Measurements from ENCODE around the gene XIRP1.

The XIRP1 gene

GRCh38 chr3:39187372-39188155 is 4.8 kb downstream of the XIRP1 start:
- no peaks in the 10 kb centered on the region for H4K20me1 ChIP-seq (ENCODE audit: insufficient read depth, low read length, poor library complexity, severe bottlenecking)
- no peak for TF ChIP-seq EZH2phosphoT487 (IDR thresholded peaks at IDR 0.05; ENCODE audit: borderline replicate concordance)
- TF ChIP-seq, protein P1, sequence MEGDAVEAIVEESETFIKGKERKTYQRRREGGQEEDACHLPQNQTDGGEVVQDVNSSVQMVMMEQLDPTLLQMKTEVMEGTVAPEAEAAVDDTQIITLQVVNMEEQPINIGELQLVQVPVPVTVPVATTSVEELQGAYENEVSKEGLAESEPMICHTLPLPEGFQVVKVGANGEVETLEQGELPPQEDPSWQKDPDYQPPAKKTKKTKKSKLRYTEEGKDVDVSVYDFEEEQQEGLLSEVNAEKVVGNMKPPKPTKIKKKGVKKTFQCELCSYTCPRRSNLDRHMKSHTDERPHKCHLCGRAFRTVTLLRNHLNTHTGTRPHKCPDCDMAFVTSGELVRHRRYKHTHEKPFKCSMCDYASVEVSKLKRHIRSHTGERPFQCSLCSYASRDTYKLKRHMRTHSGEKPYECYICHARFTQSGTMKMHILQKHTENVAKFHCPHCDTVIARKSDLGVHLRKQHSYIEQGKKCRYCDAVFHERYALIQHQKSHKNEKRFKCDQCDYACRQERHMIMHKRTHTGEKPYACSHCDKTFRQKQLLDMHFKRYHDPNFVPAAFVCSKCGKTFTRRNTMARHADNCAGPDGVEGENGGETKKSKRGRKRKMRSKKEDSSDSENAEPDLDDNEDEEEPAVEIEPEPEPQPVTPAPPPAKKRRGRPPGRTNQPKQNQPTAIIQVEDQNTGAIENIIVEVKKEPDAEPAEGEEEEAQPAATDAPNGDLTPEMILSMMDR (conservative IDR thresholded peaks at IDR 0.05; ENCODE audit: low read length): no peak
- H3F3A ChIP-seq (ENCODE audit: low read depth): 0 out of 2 replicates have a peak, but pooled peaks cover under 1% of the 10 kb centered on the region
- H3K4me2 ChIP-seq (ENCODE audit: low read depth, low read length, poor library complexity, severe bottlenecking): no peak overlapping the region
- H3K36me3 ChIP-seq (ENCODE audit: insufficient read depth, low read length): no peaks in the 10 kb centered on the region
- no peak overlapping the region for H2AFZ ChIP-seq (ENCODE audit: low read length)
- H3K4me3 ChIP-seq (ENCODE audit: low read length, poor library complexity, severe bottlenecking): no peak overlapping the region
- no peaks in the 10 kb centered on the region for H3K4me1 ChIP-seq (ENCODE audit: insufficient read depth, low read length, poor library complexity, severe bottlenecking)
- no peak overlapping the region for H3K9ac ChIP-seq (ENCODE audit: low read depth, low read length, poor library complexity, severe bottlenecking)
- H3K9me3 ChIP-seq (ENCODE audit: insufficient read depth, low read depth, low read length): no peaks in the 10 kb centered on the region
- H3K79me2 ChIP-seq (ENCODE audit: insufficient read depth, low read length): no peaks in the 10 kb centered on the region
- no peaks in the 10 kb centered on the region for H3K9me2 ChIP-seq (replicated peaks; ENCODE audit: low read depth, low read length)
- no peaks in the 10 kb centered on the region for H3K27me3 ChIP-seq (ENCODE audit: insufficient read depth, low read length, poor library complexity, severe bottlenecking)

DNA sequence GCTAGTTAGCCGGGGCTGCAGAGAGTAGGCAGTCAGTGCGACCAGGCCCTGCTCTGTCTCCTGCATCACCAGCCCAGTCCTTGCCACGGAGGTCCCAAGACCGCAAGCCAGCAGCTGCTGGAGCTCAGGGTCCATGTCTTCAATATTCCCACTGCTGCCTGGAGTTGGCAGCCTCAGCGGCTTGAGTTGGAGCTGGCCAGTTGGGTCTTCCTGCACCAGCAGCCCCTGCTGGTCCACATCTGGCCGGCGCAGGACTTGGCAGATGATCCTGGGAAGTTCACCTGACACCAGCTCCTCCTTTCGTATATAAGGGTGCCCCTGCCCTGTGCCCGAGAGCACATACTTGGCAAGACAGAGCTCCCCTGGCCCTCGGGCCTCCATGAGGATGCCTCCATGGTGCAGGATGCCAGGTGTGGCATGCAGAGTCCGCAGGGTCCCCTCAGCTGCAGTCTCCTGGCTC is 5.7 kb downstream of the XIRP1 start:
- Histone ChIP-seq H3K9me3 (ENCODE audit: insufficient read depth, low read depth, low read length) (no peaks in the 10 kb centered on the region), H3K4me1 (ENCODE audit: insufficient read depth, low read length, poor library complexity, severe bottlenecking) (no peaks in the 10 kb centered on the region), H3F3A (ENCODE audit: low read depth) (0 out of 2 replicates have a peak, but pooled peaks cover 4% of the 10 kb centered on the region), H3K9me2 (replicated peaks; ENCODE audit: low read depth, low read length) (no peaks in the 10 kb centered on the region), H3K36me3 (ENCODE audit: insufficient read depth, low read length) (no peaks in the 10 kb centered on the region), H3K79me2 (ENCODE audit: insufficient read depth, low read length) (no peaks in the 10 kb centered on the region), H3K4me2 (ENCODE audit: low read depth, low read length, poor library complexity, severe bottlenecking) (no peak overlapping the region), H3K27me3 (ENCODE audit: insufficient read depth, low read length, poor library complexity, severe bottlenecking) (no peaks in the 10 kb centered on the region), H2AFZ (ENCODE audit: low read length) (no peak overlapping the region), H4K20me1 (ENCODE audit: insufficient read depth, low read length, poor library complexity, severe bottlenecking) (no peaks in the 10 kb centered on the region), H3K4me3 (ENCODE audit: low read length, poor library complexity, severe bottlenecking) (no peak overlapping the region), H3K9ac (ENCODE audit: low read depth, low read length, poor library complexity, severe bottlenecking) (no peak overlapping the region)
- TF ChIP-seq, protein P1 (conservative IDR thresholded peaks at IDR 0.05; ENCODE audit: low read length): no peak
- TF ChIP-seq EZH2phosphoT487 (IDR thresholded peaks at IDR 0.05; ENCODE audit: borderline replicate concordance): no peak

DNA sequence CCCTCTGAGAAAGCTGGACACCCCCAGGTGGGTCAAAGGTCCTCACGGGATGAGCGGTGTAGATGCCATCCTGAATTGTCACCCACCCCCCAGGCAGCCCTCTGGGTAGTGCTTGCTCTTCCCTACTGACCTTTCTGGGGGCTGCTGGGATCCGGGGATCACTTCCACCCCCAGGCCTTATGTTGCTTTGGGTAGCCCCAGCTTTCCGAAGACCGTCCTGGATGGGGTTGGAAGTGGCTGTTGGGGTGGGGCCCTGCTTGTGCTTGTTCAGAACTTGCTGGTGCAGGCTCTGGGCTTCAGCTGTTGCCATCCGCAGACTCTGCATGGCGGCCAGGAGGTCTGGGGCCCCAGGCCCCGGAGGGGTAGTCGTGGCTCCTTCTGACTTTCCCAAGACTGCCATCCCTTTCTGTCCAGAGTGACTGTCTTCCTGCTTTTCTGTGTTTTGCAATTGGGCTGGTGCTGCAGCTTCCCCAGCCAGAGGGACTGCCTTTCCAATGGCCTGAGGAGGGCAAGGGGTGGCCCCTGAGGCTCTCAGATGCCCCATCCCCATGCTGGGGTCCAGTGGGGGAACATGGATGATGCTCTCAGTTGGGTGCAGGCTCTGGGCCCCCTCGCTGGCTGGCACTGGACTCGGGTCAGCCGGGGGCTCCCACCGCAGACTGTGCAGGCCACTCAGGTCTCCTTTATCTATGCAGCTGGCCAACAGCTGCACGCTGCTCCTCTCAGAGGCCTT is 6.3 kb downstream of the XIRP1 start:
- H3F3A ChIP-seq (ENCODE audit: low read depth): 0 out of 2 replicates have a peak, but pooled peaks cover 4% of the 10 kb centered on the region
- no peak overlapping the region for H3K4me3 ChIP-seq (ENCODE audit: low read length, poor library complexity, severe bottlenecking)
- H3K4me1 ChIP-seq (ENCODE audit: insufficient read depth, low read length, poor library complexity, severe bottlenecking): peaks cover under 1% of the 10 kb centered on the region
- no peaks in the 10 kb centered on the region for H3K36me3 ChIP-seq (ENCODE audit: insufficient read depth, low read length)
- H3K9ac ChIP-seq (ENCODE audit: low read depth, low read length, poor library complexity, severe bottlenecking): no peak overlapping the region
- H3K27me3 ChIP-seq (ENCODE audit: insufficient read depth, low read length, poor library complexity, severe bottlenecking): no peaks in the 10 kb centered on the region
- TF ChIP-seq, protein P1 (conservative IDR thresholded peaks at IDR 0.05; ENCODE audit: low read length): no peak
- no peak for TF ChIP-seq EZH2phosphoT487 (IDR thresholded peaks at IDR 0.05; ENCODE audit: borderline replicate concordance)
- no peaks in the 10 kb centered on the region for H3K79me2 ChIP-seq (ENCODE audit: insufficient read depth, low read length)
- H4K20me1 ChIP-seq (ENCODE audit: insufficient read depth, low read length, poor library complexity, severe bottlenecking): no peaks in the 10 kb centered on the region
- no peak overlapping the region for H2AFZ ChIP-seq (ENCODE audit: low read length)
- H3K9me3 ChIP-seq (ENCODE audit: insufficient read depth, low read depth, low read length): no peaks in the 10 kb centered on the region
- no peak overlapping the region for H3K4me2 ChIP-seq (ENCODE audit: low read depth, low read length, poor library complexity, severe bottlenecking)
- no peaks in the 10 kb centered on the region for H3K9me2 ChIP-seq (replicated peaks; ENCODE audit: low read depth, low read length)

Data from Loucy (cell line).